Smooth muscle cell (in vitro differentiated cells): ENCODE data around the gene NAT16. TPM values are rescaled to one million over a fixed set of nuclear protein-coding genes. Genes with fewer than 3 reads are reported as not detected.

Experiments
- DNase-seq: peaks from one replicate; lab custom pipeline; 2025; ENCODE audit not compliant: unreplicated experiment; lab: John Stamatoyannopoulos, UW
- H2AFZ ChIP-seq: fragments of 200-600 bp; sonication (generic); 2 replicates; pipeline ENCODE4 v1.6.0; 2016; ENCODE audit warnings: antibody characterized with exemption, low read depth, mild to moderate bottlenecking
- H3F3A ChIP-seq: fragments of 200-600 bp; sonication (generic); 2 replicates; pipeline ENCODE4 v1.6.0; 2017; ENCODE audit warnings: antibody characterized with exemption, low read depth
- H3K27ac ChIP-seq: fragments of 200-600 bp; sonication (generic); 2 replicates; pipeline ENCODE4 v1.5.1; 2016; ENCODE audit warnings: low read depth, mild to moderate bottlenecking
- H3K27me3 ChIP-seq: fragments of 200-600 bp; sonication (generic); 2 replicates; pipeline ENCODE4 v1.6.1; 2016; ENCODE audit warnings: low read depth, mild to moderate bottlenecking
- H3K36me3 ChIP-seq: fragments of 200-600 bp; sonication (generic); 2 replicates; pipeline ENCODE4 v1.5.1; 2016; ENCODE audit warnings: low read depth
- H3K4me1 ChIP-seq: fragments of 200-600 bp; sonication (generic); 2 replicates; pipeline ENCODE4 v1.5.1; 2016; ENCODE audit warnings: low read depth
- H3K4me2 ChIP-seq: fragments of 200-600 bp; sonication (generic); 2 replicates; pipeline ENCODE4 v1.6.0; 2016; ENCODE audit warnings: mild to moderate bottlenecking
- H3K4me3 ChIP-seq: fragments of 200-600 bp; sonication (generic); 2 replicates; pipeline ENCODE4 v1.5.1; 2016; ENCODE audit warnings: mild to moderate bottlenecking
- H3K79me2 ChIP-seq: fragments of 200-600 bp; sonication (generic); 2 replicates; pipeline ENCODE4 v1.6.0; 2016; ENCODE audit warnings: low read depth, mild to moderate bottlenecking
- H3K9ac ChIP-seq: fragments of 200-600 bp; sonication (generic); 2 replicates; pipeline ENCODE4 v1.6.0; 2016; ENCODE audit warnings: low read depth
- H3K9me3 ChIP-seq: fragments of 200-600 bp; sonication (generic); replicated peaks from 2 replicates; pipeline ENCODE4 v1.5.1; 2016; ENCODE audit warnings: low read depth
- H4K20me1 ChIP-seq: fragments of 200-600 bp; sonication (generic); 2 replicates; pipeline ENCODE4 v1.6.0; 2016; ENCODE audit warnings: low read depth
- WGBS: methylation state at CpG from one replicate; pipeline ENCODE4 v1.1.7; 2016; ENCODE audit warnings: low lambda C conversion rate; 5-methylcytosine and 5-hydroxymethylcytosine counted together
- polyA plus RNA-seq: library from polyadenylated mRNA; unstranded; fragments of >200 nt; fragmentation: Nextera tagmentation; extraction: Ambion mirVana; gene quantifications from 2 replicates; pipeline ENCODE4 v1.2.1, GENCODE V29; 2016
- total RNA-seq: library from RNA; depleted of rRNA; stranded (reverse); fragments of >200 nt; gene quantifications from 2 replicates; pipeline ENCODE4 v1.2.3, GENCODE V29; 2014
- TF ChIP-seq, protein P1 (sequence below): fragments of 200-600 bp; sonication (generic); IDR thresholded peaks from 2 replicates; pipeline ENCODE4 v1.5.1; 2017; ENCODE audit warnings: borderline replicate concordance, mild to moderate bottlenecking, antibody characterized with exemption; ENCODE audit not compliant: insufficient read depth, poor library complexity, severe bottlenecking

NAT16 gene
- total and polyA plus RNA-seq, 2 experiments from 2014 or later, result not detected

DNA sequence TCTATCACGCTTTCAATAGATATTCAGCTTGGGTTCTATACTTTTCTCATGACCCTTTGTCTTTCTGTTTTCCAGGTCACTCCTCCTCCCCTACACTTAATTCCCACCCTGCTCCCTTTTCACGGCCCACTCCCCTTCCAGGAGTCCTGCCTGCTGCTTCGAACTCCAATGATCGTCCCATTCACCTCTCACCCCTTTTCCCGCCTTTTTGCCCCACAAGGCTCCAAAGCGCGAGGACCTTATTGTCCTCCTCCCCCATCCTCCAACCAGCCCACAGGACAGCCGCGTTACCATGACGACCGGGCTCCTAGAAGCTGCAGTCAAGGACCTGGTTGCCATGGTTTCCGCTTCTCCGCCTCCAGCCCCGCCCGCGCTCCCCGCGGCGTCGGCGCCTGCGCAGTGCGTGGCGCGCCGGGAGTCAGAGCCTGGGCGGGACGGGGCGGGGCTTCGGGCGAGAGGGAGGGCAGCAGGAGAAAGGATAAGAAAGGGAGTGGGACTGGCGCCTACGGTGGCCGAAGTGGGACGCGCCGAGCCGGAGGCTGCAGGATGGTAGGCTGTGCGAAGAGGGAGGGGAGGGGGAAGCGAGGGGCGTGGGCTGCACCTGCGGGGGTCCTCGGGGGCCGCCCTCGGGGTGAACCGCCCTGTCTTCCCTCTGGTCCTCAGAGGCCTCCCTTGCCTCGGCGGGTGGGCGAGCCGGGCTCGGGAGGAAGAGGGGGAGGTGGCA is 26.0 kb downstream of the NAT16 start, which contains the start of gene AP1S1:
Gene AP1S1, plus strand, starts transcription at position 508 of the 724 bp plus-strand sequence. Its CDS starts 39 bp downstream, at position 547.
- TF ChIP-seq, protein P1, sequence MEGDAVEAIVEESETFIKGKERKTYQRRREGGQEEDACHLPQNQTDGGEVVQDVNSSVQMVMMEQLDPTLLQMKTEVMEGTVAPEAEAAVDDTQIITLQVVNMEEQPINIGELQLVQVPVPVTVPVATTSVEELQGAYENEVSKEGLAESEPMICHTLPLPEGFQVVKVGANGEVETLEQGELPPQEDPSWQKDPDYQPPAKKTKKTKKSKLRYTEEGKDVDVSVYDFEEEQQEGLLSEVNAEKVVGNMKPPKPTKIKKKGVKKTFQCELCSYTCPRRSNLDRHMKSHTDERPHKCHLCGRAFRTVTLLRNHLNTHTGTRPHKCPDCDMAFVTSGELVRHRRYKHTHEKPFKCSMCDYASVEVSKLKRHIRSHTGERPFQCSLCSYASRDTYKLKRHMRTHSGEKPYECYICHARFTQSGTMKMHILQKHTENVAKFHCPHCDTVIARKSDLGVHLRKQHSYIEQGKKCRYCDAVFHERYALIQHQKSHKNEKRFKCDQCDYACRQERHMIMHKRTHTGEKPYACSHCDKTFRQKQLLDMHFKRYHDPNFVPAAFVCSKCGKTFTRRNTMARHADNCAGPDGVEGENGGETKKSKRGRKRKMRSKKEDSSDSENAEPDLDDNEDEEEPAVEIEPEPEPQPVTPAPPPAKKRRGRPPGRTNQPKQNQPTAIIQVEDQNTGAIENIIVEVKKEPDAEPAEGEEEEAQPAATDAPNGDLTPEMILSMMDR, result no peak
- Histone ChIP-seq H3K4me1 (peaks cover 6% of the 10 kb centered on the region), H3K9me3 (no peaks in the 10 kb centered on the region), H2AFZ (peak within 1 kb of the TSS; percentile 58), H3K36me3 (no peaks in the 10 kb centered on the region), H3K4me3 (peak within 1 kb of the TSS; percentile 96), H3K9ac (peak within 1 kb of the TSS; percentile 78), H3K79me2 (no peaks in the 10 kb centered on the region), H3K27ac (no peak within 1 kb of the TSS), H4K20me1 (peaks cover 27% of the 10 kb centered on the region), H3K4me2 (peak within 1 kb of the TSS; percentile 97), H3F3A (no peaks in the 10 kb centered on the region), H3K27me3 (no peaks in the 10 kb centered on the region)
- WGBS, result 6% methylated on average over 30 of the region's 51 CpGs
- DNase-seq, result peak; percentile 69

DNA sequence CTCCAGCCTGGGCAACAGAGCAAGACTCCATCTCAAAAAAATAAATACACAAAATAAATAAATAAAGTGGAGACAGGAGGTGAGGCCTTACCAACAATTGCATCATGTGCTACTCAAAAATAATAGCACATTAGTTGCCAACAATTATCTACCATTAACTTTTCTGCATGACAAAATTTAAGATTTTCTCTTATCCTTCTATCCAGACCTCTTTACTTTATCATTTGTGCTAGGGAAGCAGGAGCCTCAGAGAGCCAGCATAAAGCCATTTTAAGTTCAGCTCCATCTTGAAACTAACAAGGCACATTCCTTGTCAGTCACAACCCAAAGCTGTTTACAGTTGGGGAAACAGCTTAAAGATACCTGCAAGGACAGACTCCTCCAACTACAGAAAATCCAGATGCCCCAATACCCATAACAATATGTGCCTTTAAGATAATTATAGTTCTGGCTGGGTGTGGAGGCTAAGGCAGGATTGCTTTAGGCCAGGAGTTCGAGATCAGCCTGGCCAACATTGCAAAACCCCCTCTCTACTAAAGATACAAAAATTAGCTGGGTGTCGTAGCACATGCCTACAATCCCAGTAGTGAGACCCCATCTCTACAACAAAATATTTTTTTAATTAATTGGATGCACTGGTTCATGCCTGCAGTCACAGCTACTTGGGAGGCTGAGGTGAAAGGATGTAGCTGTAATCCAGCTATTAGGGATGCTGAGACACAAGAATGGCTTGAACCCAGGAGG is 28.0 kb downstream of the NAT16 start:
- TF ChIP-seq, protein P1, result no peak
- H3K36me3 ChIP-seq, result no peaks in the 10 kb centered on the region

DNA sequence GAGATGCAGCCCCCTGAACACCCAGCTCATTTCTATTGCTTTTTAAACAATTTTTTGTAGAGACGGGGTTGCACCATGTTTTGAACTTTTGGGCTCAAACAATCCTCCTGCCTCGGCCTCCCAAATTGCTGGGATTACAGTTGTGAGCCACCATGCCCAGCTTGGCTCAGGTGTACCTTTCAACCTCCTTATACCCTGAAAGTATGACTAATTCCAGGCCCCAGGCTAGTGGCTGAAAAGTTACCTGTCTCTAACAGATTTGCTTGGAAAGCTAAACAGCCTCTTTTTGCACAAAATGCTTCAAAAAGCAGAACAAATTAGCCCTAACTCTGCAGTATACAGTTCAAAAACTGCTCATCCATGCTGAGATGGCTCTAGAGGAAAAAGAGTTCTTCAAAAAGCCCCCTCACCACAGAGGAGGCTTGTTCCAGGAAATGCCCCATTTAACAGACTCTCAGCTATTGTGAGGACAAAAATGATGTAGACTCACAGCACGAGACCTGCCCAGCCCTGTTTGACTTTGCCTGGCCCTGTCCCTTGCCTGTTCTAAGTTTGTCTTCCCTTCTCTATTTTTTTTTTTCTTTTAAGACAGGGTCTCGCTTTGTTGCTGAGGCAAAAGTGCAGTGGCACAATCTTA is 39.2 kb downstream of the NAT16 start:
- no peak for DNase-seq
- no peaks in the 10 kb centered on the region for H3K79me2 ChIP-seq
- H3K4me3 ChIP-seq, result no peak overlapping the region
- no peaks in the 10 kb centered on the region for H4K20me1 ChIP-seq
- H3K27ac ChIP-seq, result peak overlapping the region; percentile 54
- no peak overlapping the region for H3K4me2 ChIP-seq
- no peak overlapping the region for H2AFZ ChIP-seq
- H3F3A ChIP-seq, result peaks cover 14% of the 10 kb centered on the region
- no peaks in the 10 kb centered on the region for H3K27me3 ChIP-seq
- no peaks in the 10 kb centered on the region for H3K9me3 ChIP-seq
- TF ChIP-seq, protein P1, result no peak
- no peak overlapping the region for H3K9ac ChIP-seq
- no peaks in the 10 kb centered on the region for H3K36me3 ChIP-seq
- WGBS, result 78% methylated on average over 4 of the region's 4 CpGs
- H3K4me1 ChIP-seq, result peaks cover 4% of the 10 kb centered on the region

More for the DNA sequence above, 28.0 kb downstream of the NAT16 start:
- Histone ChIP-seq H4K20me1 (peaks cover 8% of the 10 kb centered on the region), H3K27me3 (no peaks in the 10 kb centered on the region), H3K9me3 (no peaks in the 10 kb centered on the region), H3K79me2 (no peaks in the 10 kb centered on the region), H2AFZ (no peak overlapping the region), H3K4me1 (peaks cover 6% of the 10 kb centered on the region), H3K4me3 (no peak overlapping the region), H3K27ac (no peak overlapping the region), H3K9ac (no peak overlapping the region), H3F3A (no peaks in the 10 kb centered on the region), H3K4me2 (no peak overlapping the region)
- 72% methylated on average over 2 of the region's 2 CpGs for WGBS
- no peak for DNase-seq
